ENCODE data around the gene DLGAP1.

Gene DLGAP1

GRCh38 chr18:3885209-3885792 is 569.8 kb downstream of the DLGAP1 start:
- no peaks in the 10 kb centered on the region for H3K27me3 ChIP-seq (ENCODE audit: control insufficient read depth, insufficient read depth, low read length)
- peaks cover 6% of the 10 kb centered on the region for H3K4me1 ChIP-seq (ENCODE audit: control insufficient read depth, insufficient read depth, low read length)
- no peaks in the 10 kb centered on the region for H3K36me3 ChIP-seq (ENCODE audit: control insufficient read depth, insufficient read depth, low read length)
- no peaks in the 10 kb centered on the region for H3K9me3 ChIP-seq (ENCODE audit: control insufficient read depth, low read length)
- H3K4me3 ChIP-seq (ENCODE audit: low read length), result no peak overlapping the region
- H3K9ac ChIP-seq (ENCODE audit: low read length), result no peak overlapping the region

- Histone ChIP-seq H3K9me3 (ENCODE audit: control insufficient read depth, low read length) (no peaks in the 10 kb centered on the region), H3K36me3 (ENCODE audit: control insufficient read depth, insufficient read depth, low read length) (no peaks in the 10 kb centered on the region), H3K4me1 (ENCODE audit: control insufficient read depth, insufficient read depth, low read length) (no peaks in the 10 kb centered on the region), H3K9ac (ENCODE audit: low read length) (no peak overlapping the region), H3K4me3 (ENCODE audit: low read length) (no peak overlapping the region), H3K27me3 (ENCODE audit: control insufficient read depth, insufficient read depth, low read length) (no peaks in the 10 kb centered on the region)
Measured at GRCh38 chr18:3879836-3880120, 575.3 kb downstream of the DLGAP1 start.

GRCh38 chr18:3879114-3879835 is 575.8 kb downstream of the DLGAP1 start:
- no peaks in the 10 kb centered on the region for H3K4me1 ChIP-seq (ENCODE audit: control insufficient read depth, insufficient read depth, low read length)
- no peak overlapping the region for H3K4me3 ChIP-seq (ENCODE audit: low read length)
- no peaks in the 10 kb centered on the region for H3K36me3 ChIP-seq (ENCODE audit: control insufficient read depth, insufficient read depth, low read length)
- H3K9ac ChIP-seq (ENCODE audit: low read length), result no peak overlapping the region
- no peaks in the 10 kb centered on the region for H3K9me3 ChIP-seq (ENCODE audit: control insufficient read depth, low read length)
- no peaks in the 10 kb centered on the region for H3K27me3 ChIP-seq (ENCODE audit: control insufficient read depth, insufficient read depth, low read length)

DNA sequence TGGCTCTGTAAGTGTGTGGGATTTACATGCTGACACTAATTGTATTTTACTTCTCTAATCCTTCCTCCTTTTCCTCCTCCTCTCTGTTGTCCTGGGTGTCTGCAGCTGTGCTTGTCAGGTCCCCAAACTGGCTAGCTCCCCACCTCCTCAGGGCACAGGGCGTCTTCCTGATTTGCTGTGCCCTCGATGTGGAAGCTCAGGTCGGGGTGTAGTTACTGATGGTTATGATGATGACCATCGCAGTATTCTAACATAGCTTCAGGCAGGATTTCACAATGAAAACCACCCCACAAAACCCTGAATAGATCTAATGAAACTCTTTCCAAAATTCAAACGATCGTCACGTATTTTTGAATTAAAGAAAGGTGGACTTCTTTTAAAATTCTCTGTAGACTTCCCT is 576.7 kb downstream of the DLGAP1 start:
- Histone ChIP-seq H3K4me1 (ENCODE audit: control insufficient read depth, insufficient read depth, low read length) (no peaks in the 10 kb centered on the region), H3K36me3 (ENCODE audit: control insufficient read depth, insufficient read depth, low read length) (no peaks in the 10 kb centered on the region), H3K9ac (ENCODE audit: low read length) (no peak overlapping the region)

DNA sequence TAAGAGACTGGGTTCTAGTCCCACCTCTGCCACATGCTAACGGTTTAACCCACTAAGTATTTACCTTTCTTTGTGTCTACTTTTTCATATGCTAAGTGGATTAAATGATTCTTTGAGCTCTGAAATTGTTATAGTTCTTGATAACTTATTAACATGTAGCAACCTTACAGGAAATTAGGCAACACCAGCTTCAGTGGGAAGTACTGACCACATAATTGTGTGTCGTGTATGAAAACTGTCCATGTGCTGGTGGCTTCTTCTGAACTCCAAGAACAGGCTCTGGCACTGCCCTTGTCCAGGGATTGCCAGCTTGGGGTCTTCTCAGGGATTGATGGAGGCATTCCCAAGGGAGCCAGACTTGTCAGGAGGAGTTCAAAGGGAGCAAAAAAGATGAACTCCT is 577.4 kb downstream of the DLGAP1 start:
- no peaks in the 10 kb centered on the region for H3K9me3 ChIP-seq (ENCODE audit: control insufficient read depth, low read length)
- H3K27me3 ChIP-seq (ENCODE audit: control insufficient read depth, insufficient read depth, low read length), result no peaks in the 10 kb centered on the region
- no peak overlapping the region for H3K4me3 ChIP-seq (ENCODE audit: low read length)
- H3K9ac ChIP-seq (ENCODE audit: low read length), result no peak overlapping the region
- no peaks in the 10 kb centered on the region for H3K36me3 ChIP-seq (ENCODE audit: control insufficient read depth, insufficient read depth, low read length)
- H3K4me1 ChIP-seq (ENCODE audit: control insufficient read depth, insufficient read depth, low read length), result no peaks in the 10 kb centered on the region

More for the DNA sequence above, 576.7 kb downstream of the DLGAP1 start:
- Histone ChIP-seq H3K27me3 (ENCODE audit: control insufficient read depth, insufficient read depth, low read length) (no peaks in the 10 kb centered on the region), H3K9me3 (ENCODE audit: control insufficient read depth, low read length) (no peaks in the 10 kb centered on the region), H3K4me3 (ENCODE audit: low read length) (no peak overlapping the region)

DNA sequence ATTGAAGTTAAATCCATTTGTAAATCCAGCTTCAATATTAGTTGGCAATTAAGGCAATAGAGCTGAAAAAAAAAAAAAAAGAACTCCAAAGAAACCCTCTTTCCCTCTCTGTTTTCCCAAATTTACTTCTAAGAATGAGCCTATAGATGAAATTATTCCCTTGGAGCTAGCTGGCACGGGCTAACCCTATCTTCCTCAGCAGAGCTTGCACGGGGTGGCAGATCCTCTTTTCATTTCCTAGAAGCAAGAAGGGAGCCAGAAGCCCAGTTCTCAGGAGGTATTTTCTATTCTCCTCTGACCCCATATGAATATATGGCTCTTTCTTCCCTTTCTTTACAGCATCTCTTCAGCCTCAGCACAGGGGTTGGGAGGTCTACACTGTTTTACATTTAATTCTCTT is 579.1 kb downstream of the DLGAP1 start:
- no peaks in the 10 kb centered on the region for H3K9me3 ChIP-seq (ENCODE audit: control insufficient read depth, low read length)
- H3K9ac ChIP-seq (ENCODE audit: low read length), result no peak overlapping the region
- no peak overlapping the region for H3K4me3 ChIP-seq (ENCODE audit: low read length)
- no peaks in the 10 kb centered on the region for H3K36me3 ChIP-seq (ENCODE audit: control insufficient read depth, insufficient read depth, low read length)
- H3K27me3 ChIP-seq (ENCODE audit: control insufficient read depth, insufficient read depth, low read length), result no peaks in the 10 kb centered on the region
- no peaks in the 10 kb centered on the region for H3K4me1 ChIP-seq (ENCODE audit: control insufficient read depth, insufficient read depth, low read length)

DNA sequence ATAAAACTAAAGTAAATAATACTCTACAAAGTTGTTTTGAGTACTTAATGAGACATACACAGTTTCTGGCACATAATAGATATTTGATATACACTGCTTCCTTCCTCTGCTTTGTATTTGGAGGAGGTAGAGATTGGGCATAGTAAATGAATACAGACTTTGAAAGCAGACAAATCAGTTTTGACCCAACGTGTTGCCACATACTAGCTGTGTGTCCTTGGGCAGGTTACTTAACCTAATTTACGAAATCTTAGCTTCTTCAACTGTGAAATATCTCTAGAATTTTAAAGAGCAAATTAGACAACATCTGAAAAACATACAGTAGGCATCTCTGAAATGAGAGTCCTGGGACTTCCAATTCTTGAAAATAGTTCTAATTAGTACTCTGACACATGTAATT is 579.7 kb downstream of the DLGAP1 start:
- Histone ChIP-seq H3K27me3 (ENCODE audit: control insufficient read depth, insufficient read depth, low read length) (no peaks in the 10 kb centered on the region), H3K9ac (ENCODE audit: low read length) (no peak overlapping the region), H3K4me3 (ENCODE audit: low read length) (no peak overlapping the region)

DNA sequence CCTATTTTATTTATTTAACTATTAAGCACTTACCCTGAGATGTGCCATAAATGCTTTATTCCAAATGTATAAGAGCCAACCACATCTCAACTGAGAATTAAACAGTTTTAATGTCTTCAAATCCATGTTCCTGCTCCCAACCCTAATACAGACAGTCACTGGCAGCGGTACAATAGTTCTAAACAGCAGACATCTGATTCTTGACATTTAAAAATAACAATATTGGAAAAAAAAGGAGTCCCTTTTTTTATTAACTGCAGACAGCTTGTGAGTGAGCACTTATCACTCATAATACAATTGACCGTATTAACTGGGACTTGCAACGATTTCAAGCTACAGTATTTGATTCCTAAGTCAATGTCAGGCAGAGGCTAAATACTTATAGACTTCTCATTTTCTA is 580.5 kb downstream of the DLGAP1 start:
- Histone ChIP-seq H3K9me3 (ENCODE audit: control insufficient read depth, low read length) (no peaks in the 10 kb centered on the region), H3K4me3 (ENCODE audit: low read length) (no peak overlapping the region), H3K9ac (ENCODE audit: low read length) (no peak overlapping the region), H3K36me3 (ENCODE audit: control insufficient read depth, insufficient read depth, low read length) (no peaks in the 10 kb centered on the region), H3K27me3 (ENCODE audit: control insufficient read depth, insufficient read depth, low read length) (no peaks in the 10 kb centered on the region), H3K4me1 (ENCODE audit: control insufficient read depth, insufficient read depth, low read length) (no peaks in the 10 kb centered on the region)

More for the DNA sequence above, 579.7 kb downstream of the DLGAP1 start:
- Histone ChIP-seq H3K9me3 (ENCODE audit: control insufficient read depth, low read length) (no peaks in the 10 kb centered on the region), H3K4me1 (ENCODE audit: control insufficient read depth, insufficient read depth, low read length) (no peaks in the 10 kb centered on the region), H3K36me3 (ENCODE audit: control insufficient read depth, insufficient read depth, low read length) (no peaks in the 10 kb centered on the region)

DNA sequence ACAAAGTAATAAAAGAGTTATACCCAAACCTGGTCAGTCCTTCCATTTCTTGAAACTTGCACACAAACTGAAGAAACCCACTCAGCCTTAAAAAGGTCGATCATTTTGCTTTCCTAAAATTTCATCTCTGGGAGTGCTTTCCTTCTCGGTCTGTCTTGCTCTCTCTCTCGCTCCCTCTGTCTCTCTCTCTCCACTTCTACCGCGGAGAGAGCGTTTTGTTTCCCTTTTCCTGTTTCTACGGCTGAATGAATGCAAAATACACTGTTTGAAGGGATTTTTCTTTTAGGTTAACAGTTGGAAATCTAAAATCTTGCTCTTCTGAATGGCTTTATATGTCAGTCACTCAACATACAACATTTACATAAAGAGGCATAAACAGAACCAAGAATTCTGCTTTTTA is 581.0 kb downstream of the DLGAP1 start:
- no peak overlapping the region for H3K9ac ChIP-seq (ENCODE audit: low read length)
- no peak overlapping the region for H3K4me3 ChIP-seq (ENCODE audit: low read length)
- no peaks in the 10 kb centered on the region for H3K9me3 ChIP-seq (ENCODE audit: control insufficient read depth, low read length)
- H3K36me3 ChIP-seq (ENCODE audit: control insufficient read depth, insufficient read depth, low read length), result no peaks in the 10 kb centered on the region
- no peaks in the 10 kb centered on the region for H3K4me1 ChIP-seq (ENCODE audit: control insufficient read depth, insufficient read depth, low read length)
- no peaks in the 10 kb centered on the region for H3K27me3 ChIP-seq (ENCODE audit: control insufficient read depth, insufficient read depth, low read length)

DNA sequence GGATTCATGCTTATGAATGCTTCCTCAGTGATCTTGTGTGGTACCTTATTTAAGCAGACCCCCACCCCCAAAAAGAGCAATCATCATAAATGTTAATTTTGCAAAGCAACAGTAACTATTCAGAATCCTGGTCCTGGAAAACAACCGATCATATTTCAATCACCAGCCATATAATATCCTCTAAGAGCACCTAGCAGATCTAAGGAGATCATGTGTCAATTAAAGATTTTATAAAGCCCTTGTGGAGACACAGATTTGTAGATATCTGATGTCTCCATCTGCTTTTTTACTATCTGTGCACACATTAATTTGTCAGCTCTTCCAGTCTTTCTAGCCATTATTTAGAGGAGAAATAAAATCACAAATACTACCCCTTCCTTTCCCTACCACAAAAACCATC is 581.4 kb downstream of the DLGAP1 start:
- Histone ChIP-seq H3K27me3 (ENCODE audit: control insufficient read depth, insufficient read depth, low read length) (no peaks in the 10 kb centered on the region), H3K9ac (ENCODE audit: low read length) (no peak overlapping the region), H3K9me3 (ENCODE audit: control insufficient read depth, low read length) (no peaks in the 10 kb centered on the region), H3K4me3 (ENCODE audit: low read length) (no peak overlapping the region), H3K36me3 (ENCODE audit: control insufficient read depth, insufficient read depth, low read length) (no peaks in the 10 kb centered on the region), H3K4me1 (ENCODE audit: control insufficient read depth, insufficient read depth, low read length) (no peaks in the 10 kb centered on the region)

GRCh38 chr18:3873211-3873610 is 581.9 kb downstream of the DLGAP1 start:
- no peak overlapping the region for H3K4me3 ChIP-seq (ENCODE audit: low read length)
- H3K9me3 ChIP-seq (ENCODE audit: control insufficient read depth, low read length), result no peaks in the 10 kb centered on the region
- H3K9ac ChIP-seq (ENCODE audit: low read length), result no peak overlapping the region
- H3K27me3 ChIP-seq (ENCODE audit: control insufficient read depth, insufficient read depth, low read length), result no peaks in the 10 kb centered on the region
- H3K36me3 ChIP-seq (ENCODE audit: control insufficient read depth, insufficient read depth, low read length), result no peaks in the 10 kb centered on the region
- H3K4me1 ChIP-seq (ENCODE audit: control insufficient read depth, insufficient read depth, low read length), result no peaks in the 10 kb centered on the region

GRCh38 chr18:3872641-3873040 is 582.5 kb downstream of the DLGAP1 start:
- Histone ChIP-seq H3K36me3 (ENCODE audit: control insufficient read depth, insufficient read depth, low read length) (no peaks in the 10 kb centered on the region), H3K27me3 (ENCODE audit: control insufficient read depth, insufficient read depth, low read length) (no peaks in the 10 kb centered on the region), H3K9me3 (ENCODE audit: control insufficient read depth, low read length) (no peaks in the 10 kb centered on the region), H3K4me1 (ENCODE audit: control insufficient read depth, insufficient read depth, low read length) (no peaks in the 10 kb centered on the region), H3K4me3 (ENCODE audit: low read length) (no peak overlapping the region), H3K9ac (ENCODE audit: low read length) (no peak overlapping the region)

DNA sequence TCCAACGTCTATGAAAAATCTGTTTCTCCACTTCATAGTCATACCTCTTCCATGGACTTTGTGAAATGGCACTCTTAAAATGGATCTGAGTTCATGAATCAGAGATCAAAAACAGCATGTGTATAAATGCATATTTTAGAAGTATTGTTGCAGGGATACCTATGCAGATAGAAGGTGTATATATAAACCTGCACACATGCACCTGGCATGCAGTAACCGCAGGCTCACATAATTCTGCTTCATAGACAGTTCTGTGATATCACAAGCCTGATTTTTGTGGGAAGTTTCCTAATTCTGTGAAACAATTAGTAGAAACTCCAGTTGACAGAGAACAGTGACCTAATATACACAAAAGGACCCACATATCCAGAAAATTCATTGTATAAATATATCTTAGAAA is 583.4 kb downstream of the DLGAP1 start:
- H3K27me3 ChIP-seq (ENCODE audit: control insufficient read depth, insufficient read depth, low read length), result no peaks in the 10 kb centered on the region
- H3K9ac ChIP-seq (ENCODE audit: low read length), result no peak overlapping the region
- no peak overlapping the region for H3K4me3 ChIP-seq (ENCODE audit: low read length)
- no peaks in the 10 kb centered on the region for H3K36me3 ChIP-seq (ENCODE audit: control insufficient read depth, insufficient read depth, low read length)
- no peaks in the 10 kb centered on the region for H3K4me1 ChIP-seq (ENCODE audit: control insufficient read depth, insufficient read depth, low read length)
- H3K9me3 ChIP-seq (ENCODE audit: control insufficient read depth, low read length), result no peaks in the 10 kb centered on the region
